ENCODE results near the gene DCC.

- TF ChIP-seq MYC (IDR thresholded peaks at IDR 0.05; ENCODE audit: borderline replicate concordance, low read length): no peak
- TF ChIP-seq CTCF (IDR thresholded peaks at IDR 0.05): no peak
Observed at GRCh38 chr18:52537261-52537660, 197.3 kb downstream of the DCC start.

All from A549 (cell line).